T follicular helper cell (primary cell): Measurements from ENCODE around the gene AIF1L.
"Not testable (repeated sequence)": the region's sequence is repeated elsewhere in the genome, so short reads cannot be mapped to it uniquely, and the experiment has no call there.

Experiments
- DNase-seq: peaks from one replicate; pipeline ENCODE4 v3.0.0-alpha.2; 2020; ENCODE audit warnings: low read depth

AIF1L gene

DNA sequence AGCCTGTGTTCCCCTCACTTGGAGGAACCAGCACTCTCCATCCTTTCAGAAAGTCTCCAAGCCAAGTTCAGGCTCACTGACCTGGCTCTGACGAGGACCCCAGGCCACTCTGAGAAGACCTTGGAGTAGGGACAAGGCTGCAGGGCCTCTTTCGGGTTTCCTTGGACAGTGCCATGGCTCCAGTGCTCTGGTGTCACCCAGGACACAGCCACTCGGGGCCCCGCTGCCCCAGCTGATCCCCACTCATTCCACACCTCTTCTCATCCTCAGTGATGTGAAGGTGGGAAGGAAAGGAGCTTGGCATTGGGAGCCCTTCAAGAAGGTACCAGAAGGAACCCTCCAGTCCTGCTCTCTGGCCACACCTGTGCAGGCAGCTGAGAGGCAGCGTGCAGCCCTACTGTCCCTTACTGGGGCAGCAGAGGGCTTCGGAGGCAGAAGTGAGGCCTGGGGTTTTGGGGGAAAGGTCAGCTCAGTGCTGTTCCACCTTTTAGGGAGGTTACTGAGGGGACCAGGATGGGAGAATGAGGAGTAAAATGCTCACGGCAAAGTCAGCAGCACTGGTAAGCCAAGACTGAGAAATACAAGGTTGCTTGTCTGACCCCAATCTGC lies 24.4 kb downstream of the AIF1L start:
- no peak for DNase-seq

- no peak for DNase-seq
Observed at GRCh38 chr9:131121346-131121745, 25.0 kb downstream of the AIF1L start.

- DNase-seq = no peak
Observed at GRCh38 chr9:131122158-131122557, 25.8 kb downstream of the AIF1L start.

GRCh38 chr9:131125038-131125287 lies 28.6 kb downstream of the AIF1L start:
- no peak for DNase-seq

DNA sequence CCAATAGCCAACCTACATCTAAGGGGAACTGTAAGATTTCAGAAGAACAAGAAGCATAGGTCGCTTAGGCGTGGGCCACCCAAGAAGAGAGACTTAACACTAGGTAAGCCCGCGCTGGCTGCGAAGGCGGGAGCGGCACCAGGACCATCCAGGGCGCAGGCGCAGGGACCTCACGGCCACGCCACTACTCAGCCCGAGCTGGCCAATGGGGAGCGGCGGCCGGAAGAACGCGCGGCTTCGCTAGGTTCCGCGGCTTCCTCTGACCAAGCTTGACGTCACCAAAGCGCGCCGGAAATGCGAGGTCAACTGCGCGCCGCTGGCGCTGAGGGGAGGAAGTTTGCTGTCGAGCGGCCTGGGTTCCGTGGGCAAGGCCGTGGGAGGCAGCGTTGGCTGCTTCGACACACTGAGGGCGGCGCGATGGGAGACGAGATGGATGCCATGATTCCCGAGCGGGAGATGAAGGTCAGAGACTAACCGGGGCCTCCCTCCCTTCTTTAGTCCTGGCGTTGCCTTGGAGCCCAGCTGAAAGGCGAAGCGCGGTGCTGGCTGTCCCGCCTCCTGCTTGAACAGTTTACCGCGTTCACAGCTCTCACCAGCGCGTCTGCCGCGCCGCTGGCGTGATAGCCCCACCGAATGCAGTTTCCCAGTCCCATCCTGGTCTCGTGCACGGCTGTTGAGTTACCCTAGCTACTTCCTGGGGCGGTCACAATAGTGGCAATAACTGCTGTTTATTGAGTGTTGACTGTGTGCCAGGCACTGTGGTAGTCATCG lies 29.1 kb downstream of the AIF1L start, which contains the start of gene NUP214:
Gene NUP214, plus strand, starts transcription at position 299 of the 771 bp plus-strand sequence. Its CDS starts 119 bp downstream, at position 418.
- peak; percentile 100 for DNase-seq

GRCh38 chr9:131126059-131126426 lies 29.7 kb downstream of the AIF1L start:
- DNase-seq = no peak

- no peak for DNase-seq
Observed at GRCh38 chr9:131129183-131129582, 32.9 kb downstream of the AIF1L start.

GRCh38 chr9:131138676-131139075 lies 42.3 kb downstream of the AIF1L start:
- no peak for DNase-seq

DNA sequence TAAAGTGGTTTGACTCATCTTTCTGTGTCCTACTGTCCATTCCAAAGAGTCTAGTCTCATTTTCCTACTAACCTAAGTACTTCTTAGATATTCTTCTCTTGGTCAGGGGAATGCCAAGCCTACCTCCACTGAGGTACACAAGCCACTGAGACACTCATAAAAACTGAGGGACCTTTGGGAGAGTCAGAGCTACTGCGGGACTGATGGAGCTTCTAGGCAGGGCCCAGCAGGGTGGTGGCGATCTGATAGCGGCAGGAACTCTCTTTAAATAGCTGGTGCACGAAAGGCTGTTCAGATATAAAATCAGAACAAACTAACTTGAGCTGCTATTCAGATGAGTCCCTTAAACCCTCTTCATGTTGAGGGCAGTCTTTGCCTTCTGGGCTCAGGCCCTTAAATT lies 43.8 kb downstream of the AIF1L start:
- DNase-seq = no peak

DNA sequence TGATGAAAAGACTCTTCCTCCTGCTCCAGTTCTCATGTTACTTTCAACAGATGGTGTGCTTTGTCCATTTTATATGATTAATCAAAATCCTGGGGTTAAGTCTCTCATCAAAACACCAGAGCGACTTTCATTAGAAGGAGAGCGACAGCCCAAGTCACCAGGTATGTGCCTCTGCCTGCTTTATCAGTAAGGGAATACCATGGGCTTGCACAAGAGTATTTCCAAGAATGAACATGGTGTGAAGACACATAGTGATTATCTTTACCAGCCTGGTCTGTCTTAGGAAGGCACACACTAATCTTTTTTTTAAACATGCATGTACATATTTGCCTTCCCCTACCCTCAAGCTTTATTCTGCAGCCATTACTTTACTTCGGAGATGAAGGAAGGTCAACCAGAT lies 44.2 kb downstream of the AIF1L start:
- DNase-seq = no peak

- no peak for DNase-seq
Observed at GRCh38 chr9:131142160-131142559, 45.8 kb downstream of the AIF1L start.

DNA sequence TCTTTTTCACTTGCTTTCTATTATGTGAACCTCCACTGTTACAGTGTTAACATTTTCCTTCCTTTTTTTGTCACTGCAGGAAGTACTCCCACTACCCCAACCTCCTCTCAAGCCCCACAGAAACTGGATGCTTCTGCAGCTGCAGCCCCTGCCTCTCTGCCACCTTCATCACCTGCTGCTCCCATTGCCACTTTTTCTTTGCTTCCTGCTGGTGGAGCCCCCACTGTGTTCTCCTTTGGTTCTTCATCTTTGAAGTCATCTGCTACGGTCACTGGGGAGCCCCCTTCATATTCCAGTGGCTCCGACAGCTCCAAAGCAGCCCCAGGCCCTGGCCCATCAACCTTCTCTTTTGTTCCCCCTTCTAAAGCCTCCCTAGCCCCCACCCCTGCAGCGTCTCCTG lies 47.9 kb downstream of the AIF1L start:
- DNase-seq = no peak

DNA sequence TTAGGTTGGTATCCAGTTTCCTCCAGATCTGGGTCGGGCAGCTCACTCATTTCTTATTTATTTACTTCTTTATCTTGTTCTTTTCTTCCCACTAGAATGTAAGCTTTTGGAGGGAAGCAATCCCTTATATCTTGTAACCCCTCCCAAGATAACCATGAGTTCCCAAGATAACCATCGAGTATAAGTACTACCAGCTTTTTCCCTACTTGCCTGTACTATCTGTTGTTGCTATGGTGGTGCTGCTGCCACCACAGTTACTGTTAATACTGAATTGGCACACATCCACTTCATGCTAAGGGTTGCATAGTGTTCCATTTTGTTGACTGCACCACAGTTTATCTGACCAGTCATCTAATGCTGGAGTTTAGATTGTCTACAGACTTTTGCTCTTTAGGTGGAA lies 48.9 kb downstream of the AIF1L start:
- DNase-seq = no peak

DNA sequence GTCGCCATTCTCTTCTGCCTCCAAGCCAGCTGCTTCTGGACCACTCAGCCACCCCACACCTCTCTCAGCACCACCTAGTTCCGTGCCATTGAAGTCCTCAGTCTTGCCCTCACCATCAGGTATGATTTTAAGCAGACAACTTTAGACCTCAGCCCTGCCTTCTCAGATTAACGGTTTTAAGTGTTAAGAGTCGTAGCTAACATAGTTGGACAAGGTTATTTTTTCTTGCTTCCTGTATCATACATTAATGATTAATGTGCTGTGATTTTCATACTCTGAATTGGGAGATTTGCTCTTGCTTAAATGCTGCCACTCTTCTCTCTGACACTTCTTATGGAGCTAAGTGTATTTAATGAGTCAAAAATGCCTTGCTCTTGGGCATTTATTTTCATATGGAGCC lies 49.9 kb downstream of the AIF1L start:
- DNase-seq = no peak

- DNase-seq = no peak
Observed at GRCh38 chr9:131148276-131148675, 51.9 kb downstream of the AIF1L start.

DNA sequence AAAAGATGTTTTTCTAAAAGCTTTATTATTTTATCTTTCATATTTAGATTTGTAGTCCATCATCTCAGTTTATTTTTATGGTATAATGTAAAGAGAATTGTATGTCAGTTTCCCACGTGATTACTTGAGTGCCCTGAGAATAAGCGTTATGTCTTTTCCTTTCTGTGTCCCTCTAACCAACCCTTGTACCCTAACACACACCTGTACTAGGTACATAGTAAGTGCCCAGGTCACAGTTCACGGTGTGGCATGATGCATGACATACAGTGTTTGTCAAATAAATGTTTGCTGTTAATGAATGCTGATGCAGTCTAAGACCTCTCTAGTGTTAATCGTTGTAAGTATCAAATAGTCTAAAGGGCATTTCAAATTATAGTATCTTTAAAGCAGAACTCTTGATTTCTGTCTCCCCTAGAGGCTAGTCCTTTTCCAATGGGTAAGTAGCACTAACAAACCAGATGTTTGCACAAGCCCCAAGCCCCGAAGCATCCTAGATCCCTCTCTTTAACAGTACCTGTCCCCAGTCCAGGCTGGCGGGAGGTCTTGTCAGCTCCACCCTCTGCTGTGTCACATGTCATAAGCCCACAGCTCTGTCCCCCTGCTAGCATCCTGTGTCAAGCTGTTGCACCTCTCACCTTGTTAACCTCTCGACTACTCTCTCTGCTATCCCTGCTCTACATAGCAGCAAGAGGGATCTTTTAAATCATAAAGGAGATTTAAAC lies 52.8 kb downstream of the AIF1L start:
- DNase-seq = no peak

DNA sequence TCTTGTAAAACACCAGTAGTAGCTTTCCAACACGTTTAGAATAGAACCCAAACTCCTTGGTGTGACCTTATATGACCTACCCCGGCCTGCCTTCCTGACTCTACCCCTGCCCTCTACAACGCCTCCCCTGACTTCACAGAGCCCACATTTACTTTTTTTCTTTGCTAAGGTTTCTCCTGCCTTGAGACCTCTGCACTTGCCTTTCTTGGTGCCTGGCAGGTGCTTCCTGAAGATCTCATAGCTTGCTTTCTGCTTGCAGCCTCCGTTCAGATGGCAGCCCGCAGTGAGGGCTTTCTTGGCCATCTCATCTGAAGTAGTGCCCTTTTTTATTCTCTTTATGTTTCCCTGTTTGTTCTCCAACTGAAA lies 53.3 kb downstream of the AIF1L start:
- no peak for DNase-seq

GRCh38 chr9:131153595-131153994 lies 57.3 kb downstream of the AIF1L start:
- no peak for DNase-seq

DNA sequence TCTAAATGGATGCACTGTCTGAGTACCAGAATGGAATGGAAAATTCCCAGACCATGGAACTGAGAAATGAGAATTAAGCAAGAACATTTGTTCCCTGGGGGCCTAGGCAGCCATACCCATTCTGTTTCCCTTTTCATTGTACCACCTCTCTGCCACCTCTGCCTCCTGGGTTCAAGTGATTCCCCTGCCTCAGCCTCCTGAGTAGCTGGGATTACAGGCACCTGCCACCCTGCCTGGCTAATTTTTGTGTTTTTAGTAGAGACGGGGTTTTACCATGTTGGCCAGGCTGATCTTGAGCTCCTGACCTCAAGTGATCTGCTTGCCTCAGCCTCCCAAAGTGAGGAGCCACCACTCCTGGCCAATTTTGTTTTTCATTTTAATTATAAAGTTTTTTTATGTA lies 62.3 kb downstream of the AIF1L start:
- DNase-seq = not testable (repeated sequence)

DNA sequence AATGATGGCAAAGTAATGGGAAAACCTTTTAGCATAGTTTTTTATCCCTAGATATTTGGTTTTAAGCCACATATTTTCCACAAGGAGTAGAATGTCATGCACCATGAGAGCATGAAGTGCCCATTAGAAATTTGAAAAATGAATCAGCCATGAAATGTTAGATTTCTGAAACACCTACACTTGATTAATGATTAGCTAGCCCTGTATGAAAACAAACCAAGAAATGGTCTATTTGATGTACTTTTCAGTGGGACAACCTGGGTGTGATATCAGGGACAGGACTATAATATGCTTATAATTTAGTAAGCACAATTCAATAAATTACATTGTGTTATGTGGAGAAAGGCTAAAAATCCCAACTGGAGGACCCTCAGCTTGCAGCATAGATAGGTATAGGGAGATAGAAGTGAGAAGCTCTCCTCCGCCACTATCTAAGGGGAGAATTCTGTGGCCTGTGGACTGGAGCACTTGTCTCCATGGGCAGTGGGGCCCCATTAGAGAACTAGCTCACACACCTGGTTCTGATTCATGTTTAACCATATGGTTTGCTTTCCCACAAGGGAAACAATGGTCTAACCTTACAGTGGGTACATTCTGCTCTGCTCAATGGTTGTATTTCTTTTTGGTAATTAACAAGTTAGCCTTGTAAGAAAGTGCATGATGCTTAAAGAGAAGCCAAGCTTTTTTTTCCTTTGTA lies 64.2 kb downstream of the AIF1L start:
- DNase-seq = no peak

DNA sequence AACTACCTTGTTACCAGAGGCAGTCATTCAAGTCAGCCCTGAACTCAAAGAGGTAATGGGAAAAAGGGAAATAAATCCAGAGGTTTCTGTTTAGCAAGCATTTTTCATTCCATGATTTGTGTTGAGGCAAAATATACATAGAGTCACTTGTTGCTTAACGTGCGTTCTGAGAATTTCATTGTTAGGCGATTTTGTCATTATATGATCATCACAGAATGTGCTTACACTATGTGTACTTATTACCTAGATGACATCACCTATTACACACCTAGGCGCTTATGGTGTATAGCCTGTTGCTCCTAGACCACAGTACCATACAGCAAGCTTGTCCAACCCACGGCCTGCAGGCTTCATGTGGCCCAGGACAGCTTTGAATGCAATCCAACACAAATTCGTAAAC lies 65.3 kb downstream of the AIF1L start:
- DNase-seq = no peak

- no peak for DNase-seq
Observed at GRCh38 chr9:131162886-131163285, 66.6 kb downstream of the AIF1L start.

DNA sequence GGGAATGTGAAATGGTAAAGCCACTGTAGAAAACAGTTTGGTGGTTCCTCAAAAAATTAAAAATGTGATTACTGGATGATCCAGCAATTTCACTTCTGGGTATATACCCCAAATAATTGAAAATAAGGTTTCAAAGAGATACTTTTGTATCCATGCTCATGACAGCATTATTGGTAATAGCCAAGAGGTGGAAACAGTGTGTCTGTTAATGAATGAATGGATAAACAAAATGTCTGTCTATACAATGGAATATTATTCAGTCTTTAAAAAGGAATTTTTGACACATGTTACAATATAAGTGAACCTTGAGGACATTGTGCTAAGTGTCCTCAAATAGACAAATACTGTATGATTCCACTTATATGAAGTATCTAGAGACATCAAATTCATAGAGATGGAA lies 69.2 kb downstream of the AIF1L start:
- DNase-seq = no peak
